Trophoblast cell (in vitro differentiated cells and primary cell): Measurements from ENCODE around the gene CPT2.

Experiments
- DNase-seq, 2 donors: peaks; one replicate each; pipeline ENCODE4 v3.0.0-alpha.2; 2016
- H2AFZ ChIP-seq: 2 replicates; pipeline ENCODE4 v1.6.1; 2013; ENCODE audit warnings: low read length, moderate library complexity, mild to moderate bottlenecking; ENCODE audit not compliant: insufficient read depth, poor library complexity
- H2AK5ac ChIP-seq: 2 replicates; pipeline ENCODE4 v1.6.1; 2013; ENCODE audit warnings: mild to moderate bottlenecking, low read length
- H2BK120ac ChIP-seq: 2 replicates; pipeline ENCODE4 v1.6.1; 2013; ENCODE audit warnings: low read length, mild to moderate bottlenecking, moderate library complexity; ENCODE audit not compliant: insufficient read depth, poor library complexity
- H2BK12ac ChIP-seq: 2 replicates; pipeline ENCODE4 v1.6.1; 2013; ENCODE audit warnings: mild to moderate bottlenecking, low read length, moderate library complexity
- H2BK5ac ChIP-seq: 2 replicates; pipeline ENCODE4 v1.6.1; 2013; ENCODE audit warnings: low read length, low read depth, moderate library complexity, mild to moderate bottlenecking; ENCODE audit not compliant: poor library complexity
- H3K14ac ChIP-seq: 2 replicates; pipeline ENCODE4 v1.6.1; 2013; ENCODE audit warnings: mild to moderate bottlenecking, low read length
- H3K18ac ChIP-seq: 2 replicates; pipeline ENCODE4 v1.6.1; 2013; ENCODE audit warnings: mild to moderate bottlenecking, low read length
- H3K23ac ChIP-seq: 2 replicates; pipeline ENCODE4 v1.6.1; 2013; ENCODE audit warnings: low read length
- H3K27ac ChIP-seq: 2 replicates; pipeline ENCODE4 v1.5.1; 2013; ENCODE audit warnings: low read depth, mild to moderate bottlenecking, inconsistent platforms, low read length, moderate library complexity
- H3K27me3 ChIP-seq: 2 replicates; pipeline ENCODE4 v1.6.1; 2013; ENCODE audit warnings: inconsistent platforms, mild to moderate bottlenecking, low read length, moderate library complexity; ENCODE audit not compliant: insufficient read depth
- H3K36me3 ChIP-seq, 2 experiments: 1 replicate in 1 of 2; 2 replicates in 1 of 2; pipeline ENCODE4 v1.6.1; 2013; ENCODE audit warnings: low read length in 2 of 2, mild to moderate bottlenecking in 2 of 2, moderate library complexity in 1 of 2; ENCODE audit not compliant: insufficient read depth in 2 of 2, control insufficient read depth in 1 of 2
- H3K4ac ChIP-seq: 2 replicates; pipeline ENCODE4 v1.6.1; 2013; ENCODE audit warnings: low read depth, mild to moderate bottlenecking, low read length, moderate library complexity
- H3K4me1 ChIP-seq, 2 experiments: 1 replicate in 1 of 2; 2 replicates in 1 of 2; pipeline ENCODE4 v1.6.1; 2013; ENCODE audit warnings: low read length in 2 of 2, mild to moderate bottlenecking in 2 of 2, moderate library complexity in 1 of 2; ENCODE audit not compliant: insufficient read depth in 2 of 2, control insufficient read depth in 1 of 2
- H3K4me2 ChIP-seq: 2 replicates; pipeline ENCODE4 v1.6.1; 2013; ENCODE audit warnings: inconsistent platforms, mild to moderate bottlenecking, low read length, moderate library complexity
- H3K4me3 ChIP-seq: 2 replicates; pipeline ENCODE4 v1.5.1; 2013; ENCODE audit warnings: mild to moderate bottlenecking, low read depth, low read length, inconsistent platforms
- H3K79me1 ChIP-seq: one replicate; pipeline ENCODE4 v1.6.1; 2013; ENCODE audit warnings: low read length
- H3K79me2 ChIP-seq: 2 replicates; pipeline ENCODE4 v1.6.1; 2013; ENCODE audit warnings: low read length, mild to moderate bottlenecking; ENCODE audit not compliant: control insufficient read depth, insufficient read depth, poor library complexity
- H3K9ac ChIP-seq: 2 replicates; pipeline ENCODE4 v1.6.1; 2013; ENCODE audit warnings: mild to moderate bottlenecking, low read length
- H3K9me3 ChIP-seq: 2 replicates; pipeline ENCODE4 v1.6.1; 2013; ENCODE audit warnings: low read depth, mild to moderate bottlenecking, control low read depth, inconsistent platforms, low read length; ENCODE audit not compliant: insufficient read depth
- H4K12ac ChIP-seq: 2 replicates; pipeline ENCODE4 v1.6.1; 2013; ENCODE audit warnings: low read depth, mild to moderate bottlenecking, low read length, moderate library complexity
- H4K8ac ChIP-seq: 2 replicates; pipeline ENCODE4 v1.6.1; 2013; ENCODE audit warnings: low read depth, mild to moderate bottlenecking, low read length, moderate library complexity
- H4K91ac ChIP-seq: one replicate; pipeline ENCODE4 v1.6.1; 2013; ENCODE audit warnings: low read depth, mild to moderate bottlenecking, low read length, moderate library complexity
- WGBS: extraction: QIAGEN DNeasy Blood & Tissue Kit; methylation state at CpG from one replicate; pipeline ENCODE4 v1.1.7; 2013; ENCODE audit warnings: missing lambda C conversion rate; ENCODE audit not compliant: insufficient read length, insufficient coverage; ENCODE audit errors: extremely low coverage; 5-methylcytosine and 5-hydroxymethylcytosine counted together

Gene CPT2

DNA sequence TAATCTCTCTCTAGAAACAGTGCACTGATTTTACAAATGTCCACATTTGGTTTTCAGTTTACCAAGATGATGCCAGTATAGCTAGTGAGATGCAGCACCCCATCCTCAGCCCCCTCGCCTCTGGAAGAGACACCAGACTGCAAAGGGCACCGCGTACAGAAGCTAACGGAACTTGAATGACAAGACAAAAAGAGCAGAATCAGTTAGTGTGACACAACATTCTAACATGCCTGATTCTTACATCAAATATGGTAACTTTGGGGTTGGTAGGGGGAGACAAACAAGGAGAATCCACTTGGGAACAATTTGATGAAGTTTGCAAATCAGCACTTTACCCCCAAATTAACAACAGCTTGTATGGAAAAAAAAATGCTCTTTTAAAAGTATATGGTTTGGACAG, 45.8 kb downstream of the CPT2 start:
- no peak overlapping the region for H4K12ac ChIP-seq
- no peak overlapping the region for H2BK120ac ChIP-seq
- peaks cover 6% of the 10 kb centered on the region for H3K79me1 ChIP-seq
- no peak overlapping the region for H3K9ac ChIP-seq
- H3K36me3 ChIP-seq: no peaks in the 10 kb centered on the region
- H3K4me3 ChIP-seq: no peak overlapping the region
- H3K9me3 ChIP-seq: no peaks in the 10 kb centered on the region
- H3K23ac ChIP-seq: no peak overlapping the region
- H3K27ac ChIP-seq: no peak overlapping the region
- H2AK5ac ChIP-seq: no peak overlapping the region
- no peak overlapping the region for H2BK12ac ChIP-seq
- no CpG with 5 or more reads among the region's 4 CpGs for WGBS
- H3K18ac ChIP-seq: no peak overlapping the region
- H2AFZ ChIP-seq: no peak overlapping the region
- H2BK5ac ChIP-seq: no peak overlapping the region
- H4K8ac ChIP-seq: no peak overlapping the region
- peaks cover 7 to 8% of the 10 kb centered on the region in 2 experiments for H3K4me1 ChIP-seq
- no peak overlapping the region for H3K14ac ChIP-seq
- no peak overlapping the region for H4K91ac ChIP-seq
- peaks cover 9% of the 10 kb centered on the region for H3K79me2 ChIP-seq
- DNase-seq: no peak
- no peaks in the 10 kb centered on the region for H3K27me3 ChIP-seq
- no peak overlapping the region for H3K4me2 ChIP-seq
- H3K4ac ChIP-seq: no peak overlapping the region

DNA sequence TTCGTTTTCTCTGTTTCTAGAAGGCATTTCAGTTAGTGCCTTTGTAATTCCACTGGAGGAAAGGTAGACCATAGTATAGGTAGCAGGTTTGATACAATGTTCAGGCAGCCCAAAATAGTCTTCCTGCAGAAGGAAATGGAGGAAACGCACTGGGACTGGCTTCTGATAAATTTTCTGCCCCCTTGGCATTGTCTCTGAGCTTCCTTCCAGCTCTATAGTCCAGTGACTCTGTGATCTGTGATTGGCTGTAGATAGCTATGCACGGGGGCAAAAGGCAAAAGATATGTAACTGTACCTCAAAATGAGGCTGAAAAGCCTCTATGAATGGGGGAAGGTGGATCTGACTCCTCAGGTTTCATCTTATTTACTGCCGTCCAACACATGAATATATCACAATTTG, 47.5 kb downstream of the CPT2 start:
- H2AK5ac ChIP-seq: no peak overlapping the region
- H4K12ac ChIP-seq: no peak overlapping the region
- no peak for DNase-seq
- H4K8ac ChIP-seq: no peak overlapping the region
- no peaks in the 10 kb centered on the region for H3K27me3 ChIP-seq
- no peak overlapping the region for H3K14ac ChIP-seq
- no peak overlapping the region for H2BK120ac ChIP-seq
- no peak overlapping the region for H3K4me2 ChIP-seq
- H3K4ac ChIP-seq: no peak overlapping the region
- no peak overlapping the region for H2AFZ ChIP-seq
- no peak overlapping the region for H3K18ac ChIP-seq
- no peak overlapping the region for H3K9ac ChIP-seq
- no peaks in the 10 kb centered on the region for H3K79me1 ChIP-seq
- H3K27ac ChIP-seq: no peak overlapping the region
- H3K79me2 ChIP-seq: no peaks in the 10 kb centered on the region
- H3K36me3 ChIP-seq: no peaks in the 10 kb centered on the region
- no peak overlapping the region for H2BK5ac ChIP-seq
- peaks cover 0 to under 1% of the 10 kb centered on the region in 2 experiments for H3K4me1 ChIP-seq
- H3K4me3 ChIP-seq: no peak overlapping the region
- H3K9me3 ChIP-seq: no peaks in the 10 kb centered on the region
- no peak overlapping the region for H2BK12ac ChIP-seq
- H3K23ac ChIP-seq: no peak overlapping the region
- WGBS: no CpG with 5 or more reads among the region's 4 CpGs
- no peak overlapping the region for H4K91ac ChIP-seq

- H4K8ac ChIP-seq: no peak overlapping the region
- H2BK12ac ChIP-seq: no peak overlapping the region
- H3K27me3 ChIP-seq: no peaks in the 10 kb centered on the region
- DNase-seq: no peak
- no peak overlapping the region for H3K23ac ChIP-seq
- H3K4me2 ChIP-seq: no peak overlapping the region
- no peak overlapping the region for H2AK5ac ChIP-seq
- H3K4me3 ChIP-seq: no peak overlapping the region
- H3K4me1 ChIP-seq: no peaks in the 10 kb centered on the region
- H2BK5ac ChIP-seq: no peak overlapping the region
- no peak overlapping the region for H4K12ac ChIP-seq
- no peaks in the 10 kb centered on the region for H3K79me2 ChIP-seq
- H3K4ac ChIP-seq: no peak overlapping the region
- no peaks in the 10 kb centered on the region for H3K79me1 ChIP-seq
- H2BK120ac ChIP-seq: no peak overlapping the region
- H3K14ac ChIP-seq: no peak overlapping the region
- no peaks in the 10 kb centered on the region for H3K9me3 ChIP-seq
- H3K36me3 ChIP-seq: no peaks in the 10 kb centered on the region
- no peak overlapping the region for H3K27ac ChIP-seq
- H3K18ac ChIP-seq: no peak overlapping the region
- no peak overlapping the region for H4K91ac ChIP-seq
- H2AFZ ChIP-seq: no peak overlapping the region
- 100% methylated on average over 1 of the region's 4 CpGs for WGBS
- H3K9ac ChIP-seq: no peak overlapping the region
These were observed 49.9 kb downstream of the CPT2 start for GRCh38 chr1:53246261-53247134.

DNA sequence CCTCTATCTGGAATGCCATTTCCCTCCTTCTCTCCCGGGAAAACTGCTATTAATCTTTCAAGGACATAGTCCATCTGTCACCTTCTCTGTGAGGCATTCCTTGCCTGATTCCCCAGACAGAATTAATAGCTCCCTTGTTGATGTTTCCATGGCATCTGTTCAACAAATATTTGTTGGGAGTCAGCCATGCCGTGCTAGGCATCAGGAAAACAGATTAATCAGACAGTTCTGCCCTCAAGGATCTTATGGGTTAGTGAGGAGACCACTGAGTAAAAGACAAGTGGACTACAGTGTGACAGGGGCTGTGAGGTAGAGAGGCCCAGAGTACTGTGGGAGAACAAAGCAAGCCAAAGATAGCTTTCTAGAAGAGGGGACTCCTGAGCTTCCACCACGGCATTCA, 53.1 kb downstream of the CPT2 start:
- Histone ChIP-seq H4K12ac (no peak overlapping the region), H3K27ac (no peak overlapping the region), H2BK12ac (no peak overlapping the region), H3K79me1 (no peaks in the 10 kb centered on the region), H3K4ac (no peak overlapping the region), H3K27me3 (no peaks in the 10 kb centered on the region), H3K4me2 (no peak overlapping the region), H2AK5ac (no peak overlapping the region), H3K79me2 (no peaks in the 10 kb centered on the region), H3K36me3 (no peaks in the 10 kb centered on the region), H2BK120ac (no peak overlapping the region), H3K9me3 (no peaks in the 10 kb centered on the region), H3K14ac (no peak overlapping the region), H3K23ac (no peak overlapping the region), H3K4me1 (peaks cover 0 to 2% of the 10 kb centered on the region in 2 experiments), H3K18ac (no peak overlapping the region), H4K91ac (no peak overlapping the region), H2BK5ac (no peak overlapping the region), H3K9ac (no peak overlapping the region), H3K4me3 (no peak overlapping the region), H2AFZ (no peak overlapping the region), H4K8ac (no peak overlapping the region)
- no peak for DNase-seq
- no CpG with 5 or more reads among the region's 3 CpGs for WGBS
